H1 (cell line): ENCODE data around the gene LRRC4C. TPM values are rescaled to one million over a fixed set of nuclear protein-coding genes. Genes with fewer than 3 reads are reported as not detected.

ENCODE experiments used
- TBP ChIP-seq: IDR thresholded peaks from 2 replicates; pipeline ENCODE4 v1.6.1; 2011; ENCODE audit warnings: low read depth, low read length, improper control_type of control experiment
- polyA plus RNA-seq, 7 experiments: library from polyadenylated mRNA; depleted of rRNA in 3 of 7; stranded (reverse) in 5 of 7; unstranded in 2 of 7; fragments of >200 nt in 5 of 7; fragments of 200-250 nt in 2 of 7; gene quantifications; 1 replicate in 5 of 7; 2 replicates in 1 of 7; 4 replicates in 1 of 7; pipeline versions ENCODE4 v1.2.1 to v1.2.3, GENCODE V29; 2011 to 2013; ENCODE audit warnings: missing spikeins in 2 of 7, mixed read lengths in 2 of 7
- total RNA-seq: library from RNA; stranded (reverse); fragmentation: NEBNext Ultra II Directional; extraction: Animal tissue kit (Norgen Biotek cat#: 25700); gene quantifications from 2 replicates; pipeline ENCODE4 v1.2.1, GENCODE V29; 2021

LRRC4C gene
- total and polyA plus RNA-seq, 2 of the 8 experiments (the other 6 are each of a cell fraction or from before 2014, with no cell fraction given) = 0.23 to 2.2 TPM

DNA sequence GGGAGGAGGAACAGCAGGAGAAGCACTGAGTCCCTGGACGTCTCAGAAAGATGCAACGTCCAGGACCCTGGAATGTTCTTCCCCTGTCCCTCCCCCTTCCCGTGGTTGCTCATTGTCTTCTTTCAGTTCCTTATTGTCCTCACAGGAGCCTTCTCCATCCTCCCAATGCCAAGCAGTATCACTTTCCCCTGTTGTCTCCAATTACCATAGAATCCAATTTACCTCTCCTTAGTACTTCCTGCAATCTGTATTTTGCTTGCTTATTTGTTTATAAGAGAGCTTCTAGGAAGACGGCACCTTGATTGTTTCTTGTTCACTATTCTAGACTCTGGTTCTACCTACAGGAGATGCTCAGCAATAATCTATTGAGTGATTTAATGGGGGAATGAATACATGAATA, 1273.7 kb downstream of the LRRC4C start (continued):
- TF ChIP-seq TBP = no peak
- TF ChIP-seq, all 59 proteins: peak for 0
